ENCODE results near the gene KRTAP10-9. TPM values are rescaled to one million over a fixed set of nuclear protein-coding genes. Genes with fewer than 3 reads are reported as not detected.

The KRTAP10-9 gene
- total and polyA plus RNA-seq, 10 donors: not detected

DNA sequence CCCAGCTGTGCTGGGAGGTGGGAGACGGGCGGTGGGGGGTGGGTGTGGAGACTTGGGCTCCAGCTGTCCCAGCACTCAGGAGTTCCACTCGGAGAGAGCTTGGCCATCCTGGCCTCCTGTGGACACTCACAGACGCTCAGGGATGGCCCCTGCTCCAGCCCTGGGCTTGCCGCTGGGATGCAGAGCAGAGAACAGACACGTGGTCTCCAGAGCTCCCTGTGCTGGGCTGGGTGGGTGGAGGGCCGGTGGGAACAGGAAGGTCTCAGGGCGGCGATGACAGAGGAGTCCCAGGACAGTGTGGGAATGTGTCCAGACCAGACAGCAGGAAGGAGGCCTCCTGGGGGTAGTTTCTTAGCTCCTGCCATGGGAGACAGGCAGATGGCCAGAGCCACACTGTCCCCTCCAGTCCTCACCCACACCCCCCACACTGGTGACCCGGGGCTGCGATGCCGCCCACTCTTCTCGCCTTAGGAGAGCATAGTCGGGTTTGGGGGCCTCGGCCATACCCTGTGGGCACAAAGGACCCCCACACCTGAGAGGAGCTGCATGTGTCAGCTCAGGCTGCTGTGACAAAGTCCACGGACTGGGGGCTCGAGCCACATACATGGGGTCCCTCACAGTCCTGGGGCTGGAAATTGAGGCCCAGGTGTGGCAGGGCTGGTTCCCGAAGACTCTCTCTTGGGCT lies 2.0 kb downstream of the KRTAP10-9 start:
- H3K27me3 ChIP-seq (replicated peaks in 1 of 7): peaks cover 0 to 31% (median 0%) of the 10 kb centered on the region in 7 donors
- intact Hi-C loops (cut with DNase I; ENCODE audit: low total_unique reads): no loop called here
- TF ChIP-seq, protein P1, sequence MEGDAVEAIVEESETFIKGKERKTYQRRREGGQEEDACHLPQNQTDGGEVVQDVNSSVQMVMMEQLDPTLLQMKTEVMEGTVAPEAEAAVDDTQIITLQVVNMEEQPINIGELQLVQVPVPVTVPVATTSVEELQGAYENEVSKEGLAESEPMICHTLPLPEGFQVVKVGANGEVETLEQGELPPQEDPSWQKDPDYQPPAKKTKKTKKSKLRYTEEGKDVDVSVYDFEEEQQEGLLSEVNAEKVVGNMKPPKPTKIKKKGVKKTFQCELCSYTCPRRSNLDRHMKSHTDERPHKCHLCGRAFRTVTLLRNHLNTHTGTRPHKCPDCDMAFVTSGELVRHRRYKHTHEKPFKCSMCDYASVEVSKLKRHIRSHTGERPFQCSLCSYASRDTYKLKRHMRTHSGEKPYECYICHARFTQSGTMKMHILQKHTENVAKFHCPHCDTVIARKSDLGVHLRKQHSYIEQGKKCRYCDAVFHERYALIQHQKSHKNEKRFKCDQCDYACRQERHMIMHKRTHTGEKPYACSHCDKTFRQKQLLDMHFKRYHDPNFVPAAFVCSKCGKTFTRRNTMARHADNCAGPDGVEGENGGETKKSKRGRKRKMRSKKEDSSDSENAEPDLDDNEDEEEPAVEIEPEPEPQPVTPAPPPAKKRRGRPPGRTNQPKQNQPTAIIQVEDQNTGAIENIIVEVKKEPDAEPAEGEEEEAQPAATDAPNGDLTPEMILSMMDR (IDR thresholded peaks at IDR 0.05 in 8 of 11, conservative IDR thresholded peaks at IDR 0.05 in 3 of 11): no peak
- peaks cover 6 to 64% (median 49%) of the 10 kb centered on the region in 8 donors for H3K9me3 ChIP-seq
- H3K27ac ChIP-seq: no peak overlapping the region
- 76 to 89% (median 85%) methylated on average over 14 to 18 of the region's 18 CpGs for WGBS, 5 donors
- H3K4me1 ChIP-seq: peaks cover 0 to 17% (median 4%) of the 10 kb centered on the region in 6 donors
- DNase-seq: no peak
- H3K36me3 ChIP-seq: no peaks in the 10 kb centered on the region
- H3K4me3 ChIP-seq: no peak overlapping the region

DNA sequence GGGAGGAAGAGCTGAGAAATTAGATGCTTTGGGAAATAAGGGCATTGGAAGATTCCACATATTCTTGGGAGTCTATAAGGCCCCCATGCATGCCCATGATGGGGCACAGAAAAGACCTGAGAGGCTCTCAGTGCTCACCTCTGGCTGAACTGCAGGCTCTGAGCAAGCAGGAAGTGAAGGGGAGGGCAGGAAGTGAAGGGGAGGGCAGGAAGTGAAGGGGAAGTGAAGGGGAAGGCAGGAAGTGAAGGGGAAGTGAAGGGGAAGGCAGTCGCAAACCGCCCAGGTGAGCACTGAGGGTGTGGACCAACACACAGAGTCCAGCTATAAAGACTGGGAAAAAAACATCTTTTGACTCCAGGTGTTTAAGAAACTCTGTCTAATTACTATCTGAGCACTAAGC lies 3.5 kb downstream of the KRTAP10-9 start:
- 44 to 72% (median 57%) methylated on average over 2 of the region's 2 CpGs for WGBS, 5 donors
- H3K9me3 ChIP-seq: peaks cover 6 to 51% (median 34%) of the 10 kb centered on the region in 8 donors
- TF ChIP-seq POLR2A (IDR thresholded peaks at IDR 0.05) (no peak), POLR2AphosphoS5 (IDR thresholded peaks at IDR 0.05) (no peak)
- TF ChIP-seq, protein P1 (IDR thresholded peaks at IDR 0.05 in 8 of 11, conservative IDR thresholded peaks at IDR 0.05 in 3 of 11): no peak
- H3K36me3 ChIP-seq: no peaks in the 10 kb centered on the region
- H3K27ac ChIP-seq: peak overlapping the region in 2 of 8 donors; percentile 28 to 30
- intact Hi-C loops (cut with DNase I; ENCODE audit: low total_unique reads): no loop called here
- H3K27me3 ChIP-seq (replicated peaks in 1 of 7): peaks cover 0 to 36% (median 0%) of the 10 kb centered on the region in 7 donors
- no peak for DNase-seq
- no peak overlapping the region for H3K4me3 ChIP-seq
- H3K4me1 ChIP-seq: peaks cover 0 to 17% (median 4%) of the 10 kb centered on the region in 6 donors

DNA sequence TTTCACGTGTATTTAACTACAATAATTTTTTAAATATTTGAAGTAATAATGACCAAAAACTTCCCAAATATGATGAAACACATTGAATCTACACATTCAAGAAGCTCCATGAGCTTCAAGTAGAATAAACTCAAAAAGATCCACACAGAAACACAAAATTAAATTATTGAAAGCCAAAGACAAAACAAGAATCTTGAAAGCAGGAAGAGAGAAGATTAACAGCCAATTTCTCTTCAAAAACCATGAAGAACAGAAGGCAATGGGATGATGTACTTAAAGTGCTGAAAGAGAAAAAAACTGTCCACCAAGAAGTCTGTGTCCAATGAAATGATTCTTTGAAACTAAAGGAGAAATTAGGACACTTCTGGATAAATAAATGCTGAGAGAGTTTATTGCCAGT lies 5.2 kb downstream of the KRTAP10-9 start:
- DNase-seq: no peak
- WGBS, 5 donors: 82 to 96% (median 90%) methylated on average over 1 of the region's 1 CpG
- Histone ChIP-seq H3K4me3 (no peak overlapping the region), H3K36me3 (no peaks in the 10 kb centered on the region), H3K4me1 (peaks cover 0 to 4% (median 0%) of the 10 kb centered on the region in 6 donors), H3K9me3 (peaks cover 6 to 47% (median 34%) of the 10 kb centered on the region in 8 donors), H3K27me3 (replicated peaks in 1 of 7) (peaks cover 0 to 31% (median 0%) of the 10 kb centered on the region in 7 donors), H3K27ac (no peak overlapping the region)
- intact Hi-C loops (cut with DNase I; ENCODE audit: low total_unique reads): no loop called here
- no peak for TF ChIP-seq POLR2AphosphoS5 (IDR thresholded peaks at IDR 0.05)
- TF ChIP-seq, protein P1 (IDR thresholded peaks at IDR 0.05 in 8 of 11, conservative IDR thresholded peaks at IDR 0.05 in 3 of 11): no peak
- TF ChIP-seq POLR2A (IDR thresholded peaks at IDR 0.05): no peak

DNA sequence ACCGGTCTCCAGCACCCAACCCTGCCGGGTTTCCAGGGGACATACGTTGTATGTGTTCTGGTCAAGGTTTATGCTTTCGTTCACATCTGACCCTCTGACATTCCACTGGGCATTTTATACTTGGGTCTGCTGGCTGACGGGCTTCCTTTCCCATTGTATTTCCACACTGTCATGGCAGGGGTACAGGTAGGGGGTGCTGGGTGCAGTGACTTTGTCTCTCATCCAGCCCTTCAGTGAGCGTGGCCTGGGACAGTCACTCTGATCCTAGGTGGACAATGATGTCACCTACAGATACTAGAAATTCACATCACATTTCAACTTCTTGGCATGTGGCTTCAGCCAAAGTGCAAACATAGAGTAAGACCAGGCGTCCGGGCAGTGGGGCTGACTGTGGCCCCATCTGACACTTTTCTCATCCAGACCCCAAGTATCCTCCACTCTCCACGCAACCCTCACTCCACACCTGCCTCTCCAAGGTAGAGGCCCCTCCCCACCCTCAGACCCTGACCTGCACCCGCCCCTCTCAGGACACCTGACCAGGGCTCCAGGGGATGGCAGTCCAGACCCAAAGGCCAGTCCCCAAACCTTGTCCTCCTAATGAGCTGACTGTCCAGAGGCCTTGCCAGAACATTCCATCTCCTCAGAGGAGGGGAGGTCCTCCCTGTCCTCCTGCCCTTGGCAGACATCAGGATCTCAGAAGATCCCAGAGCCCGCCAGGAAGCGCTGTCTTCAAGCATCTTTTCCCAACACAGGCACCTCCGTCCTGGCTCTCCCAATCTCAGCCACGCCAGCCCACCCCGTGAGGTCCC lies 9.5 kb downstream of the KRTAP10-9 start:
- TF ChIP-seq POLR2AphosphoS5 (IDR thresholded peaks at IDR 0.05): no peak
- Histone ChIP-seq H3K27ac (no peak overlapping the region), H3K36me3 (no peaks in the 10 kb centered on the region), H3K9me3 (peaks cover 6 to 38% (median 27%) of the 10 kb centered on the region in 8 donors), H3K4me3 (no peak overlapping the region), H3K4me1 (no peaks in the 10 kb centered on the region), H3K27me3 (replicated peaks in 1 of 7) (peaks cover 0 to 46% (median 4%) of the 10 kb centered on the region in 7 donors)
- WGBS, 5 donors: 86 to 92% (median 87%) methylated on average over 15 of the region's 15 CpGs
- DNase-seq: no peak
- intact Hi-C loops (cut with DNase I; ENCODE audit: low total_unique reads): no loop called here
